T-helper 1 cell treated with Interleukin-12 subunit alpha and Interleukin-12 subunit beta and Interleukin-4 antibody, amounts not matched to agents 30 ng/mL and 1 ng/mL, for 36 hours (primary cell): ENCODE measurements around the gene ZNF799. TPM values are rescaled to one million over a fixed set of nuclear protein-coding genes. Genes with fewer than 3 reads are reported as not detected.
"Not testable (repeated sequence)": the region's sequence is repeated elsewhere in the genome, so short reads cannot be mapped to it uniquely, and the experiment has no call there.

Experiments
- intact Hi-C: fragments of 100-400 bp; cut with micrococcal nuclease; formaldehyde crosslinking; loops from one replicate; pipeline ENCODE4 v1.15.1; 2024
- total RNA-seq: library from RNA; stranded (reverse); gene quantifications from 2 replicates; pipeline ENCODE4 v1.2.3, GENCODE V29; 2022

ZNF799 gene
- total RNA-seq, 1 donor from 2014 or later, result 4.2 TPM

GRCh38 chr19:12364391-12365235 is 36.5 kb downstream of the ZNF799 start:
- intact Hi-C loops, result loop anchor here (1.0 kb wide), 2 partner anchors 31 to 71 kb away; partner anchors contain the start of gene ZNF563

- intact Hi-C loops, result not testable (repeated sequence)
These were observed 38.8 kb downstream of the ZNF799 start for GRCh38 chr19:12362236-12362635.

- intact Hi-C loops, result no loop called here
These were observed 47.7 kb downstream of the ZNF799 start for GRCh38 chr19:12353375-12353774.

- intact Hi-C loops, result no loop called here
These were observed 50.2 kb downstream of the ZNF799 start for GRCh38 chr19:12350890-12351197.

- intact Hi-C loops, result no loop called here
These were observed 50.7 kb downstream of the ZNF799 start for GRCh38 chr19:12350185-12350889.

GRCh38 chr19:12346896-12347295 is 54.2 kb downstream of the ZNF799 start:
- intact Hi-C loops, result loop anchor here (2.0 kb wide), 1 partner anchor 256 kb away; no protein-coding TSS in a partner anchor

GRCh38 chr19:12345197-12345596 is 55.9 kb downstream of the ZNF799 start:
- intact Hi-C loops, result no loop called here

Other genes with a start within 250 kb of the ZNF799 start
- gene ZNF625, start 244.5 kb downstream of the ZNF799 start, total RNA-seq, result 3.1 and 4.0 TPM in 2 replicates
- 13.1 and 17.5 TPM in 2 replicates for gene ZNF136, start 238.2 kb downstream of the ZNF799 start, total RNA-seq
- 13.9 and 14.0 TPM in 2 replicates for gene ZNF44, start 106.4 kb downstream of the ZNF799 start, total RNA-seq
- 2.2 and 2.5 TPM in 2 replicates for gene ZNF563, start 67.6 kb downstream of the ZNF799 start, total RNA-seq
- gene ZNF442, start 35.6 kb downstream of the ZNF799 start, total RNA-seq, result 0.59 and 1.1 TPM in 2 replicates
- gene ZNF443, start 39.8 kb upstream of the ZNF799 start, total RNA-seq, result 3.9 and 4.1 TPM in 2 replicates
- 1.6 and 1.9 TPM in 2 replicates for gene ZNF709, start 83.5 kb upstream of the ZNF799 start, total RNA-seq
- gene ZNF564, start 150.2 kb upstream of the ZNF799 start, total RNA-seq, result 11.0 and 11.2 TPM in 2 replicates
- 13.1 and 14.8 TPM in 2 replicates for gene ZNF490, start 209.5 kb upstream of the ZNF799 start, total RNA-seq
- 31.4 and 34.3 TPM in 2 replicates for gene ZNF791, start 209.6 kb upstream of the ZNF799 start, total RNA-seq